HG03097 (cell line): ENCODE data around the gene PRUNE2.
A peak's percentile ranks its signal among the peaks of the same experiment; 100 is the strongest.
"Not testable (repeated sequence)": the region's sequence is repeated elsewhere in the genome, so short reads cannot be mapped to it uniquely, and the experiment has no call there.

Source experiments
- ATAC-seq: cut with Tn5 transposase; IDR thresholded peaks from one replicate; pipeline ENCODE4 v1.9.1; 2021; ENCODE audit not compliant: unreplicated experiment, low FRiP score

Gene PRUNE2

GRCh38 chr9:76680716-76681425 lies 225.0 kb downstream of the PRUNE2 start:
- no peak for ATAC-seq

GRCh38 chr9:76677481-76678055 lies 228.3 kb downstream of the PRUNE2 start:
- ATAC-seq, result no peak

GRCh38 chr9:76676857-76677256 lies 229.1 kb downstream of the PRUNE2 start:
- no peak for ATAC-seq

- no peak for ATAC-seq
Measured at GRCh38 chr9:76667521-76667957, 238.4 kb downstream of the PRUNE2 start.

GRCh38 chr9:76665966-76666365 lies 239.9 kb downstream of the PRUNE2 start:
- not testable (repeated sequence) for ATAC-seq

GRCh38 chr9:76665458-76665857 lies 240.5 kb downstream of the PRUNE2 start:
- no peak for ATAC-seq

GRCh38 chr9:76664120-76664519 lies 241.8 kb downstream of the PRUNE2 start:
- ATAC-seq, result no peak

GRCh38 chr9:76662476-76663281 lies 243.2 kb downstream of the PRUNE2 start:
- ATAC-seq, result no peak

GRCh38 chr9:76658510-76659231 lies 247.2 kb downstream of the PRUNE2 start:
- peak; percentile 57 for ATAC-seq

- no peak for ATAC-seq
Measured at GRCh38 chr9:76657265-76657664, 248.6 kb downstream of the PRUNE2 start.

- no peak for ATAC-seq
Measured at GRCh38 chr9:76655971-76656370, 249.9 kb downstream of the PRUNE2 start.

GRCh38 chr9:76655121-76655541 lies 250.8 kb downstream of the PRUNE2 start:
- no peak for ATAC-seq

GRCh38 chr9:76654575-76654974 lies 251.3 kb downstream of the PRUNE2 start:
- ATAC-seq, result no peak

- ATAC-seq, result no peak
Measured at GRCh38 chr9:76654051-76654461, 251.9 kb downstream of the PRUNE2 start.

- ATAC-seq, result no peak
Measured at GRCh38 chr9:76652894-76653293, 253.0 kb downstream of the PRUNE2 start.

- ATAC-seq, result peak; percentile 54
Measured at GRCh38 chr9:76651119-76651705, 254.7 kb downstream of the PRUNE2 start.

- no peak for ATAC-seq
Measured at GRCh38 chr9:76650692-76651091, 255.2 kb downstream of the PRUNE2 start.

- ATAC-seq, result no peak
Measured at GRCh38 chr9:76649894-76650293, 256.0 kb downstream of the PRUNE2 start.

- ATAC-seq, result no peak
Measured at GRCh38 chr9:76646249-76646648, 259.7 kb downstream of the PRUNE2 start.

- no peak for ATAC-seq
Measured at GRCh38 chr9:76644647-76645250, 261.2 kb downstream of the PRUNE2 start.
